A549 (cell line): ENCODE data around the gene GREB1.

Source experiments
- BHLHE40 ChIP-seq: IDR thresholded peaks from 2 replicates; pipeline ENCODE4 v1.6.1; 2012; ENCODE audit warnings: low read depth, low read length, inconsistent platforms
- CTCF ChIP-seq: fragments of >200 bp; sonication (Bioruptor Twin); formaldehyde crosslinking; IDR thresholded peaks from 3 replicates; pipeline ENCODE4 v1.5.1; 2016
- EP300 ChIP-seq, 2 experiments: fragments of >200 bp; sonication (Bioruptor Twin); formaldehyde crosslinking; IDR thresholded peaks; 2 replicates in 1 of 2; 3 replicates in 1 of 2; pipeline ENCODE4 v1.6.1; 2016 to 2017
- FOSL2 ChIP-seq, 2 experiments: fragments of 450-650 bp in 1 of 2; fragments of >200 bp in 1 of 2; sonication (Bioruptor Twin) in 1 of 2; formaldehyde crosslinking; IDR thresholded peaks; 2 replicates each; pipeline versions ENCODE4 v1.5.0 to v1.6.1; 2016 to 2020; ENCODE audit warnings: mild to moderate bottlenecking in 1 of 2, moderate library complexity in 1 of 2
- HDAC2 ChIP-seq: fragments of 200-600 bp; sonication (generic); IDR thresholded peaks from 2 replicates; pipeline ENCODE4 v1.6.1; 2016
- MAX ChIP-seq: IDR thresholded peaks from 2 replicates; pipeline ENCODE4 v1.6.1; 2012
- NR3C1 ChIP-seq: fragments of >200 bp; sonication (Bioruptor Twin); formaldehyde crosslinking; IDR thresholded peaks from 3 replicates; pipeline ENCODE4 v1.6.1; 2017
- PBX3 ChIP-seq: IDR thresholded peaks from 2 replicates; pipeline ENCODE4 v1.6.1; 2012
- POLR2A ChIP-seq: IDR thresholded peaks from 2 replicates; pipeline ENCODE4 v1.6.1; 2012; ENCODE audit warnings: mild to moderate bottlenecking, low read length
- REST ChIP-seq: fragments of 200-600 bp; sonication (generic); IDR thresholded peaks from 2 replicates; pipeline ENCODE4 v1.6.1; 2016; ENCODE audit warnings: antibody characterized with exemption, mild to moderate bottlenecking, moderate library complexity
- RNF2 ChIP-seq: fragments of 200-600 bp; sonication (generic); IDR thresholded peaks from 2 replicates; pipeline ENCODE4 v1.6.1; 2016; ENCODE audit warnings: low read depth, mild to moderate bottlenecking, antibody characterized with exemption, moderate library complexity, borderline replicate concordance
- SMC3 ChIP-seq: fragments of >200 bp; sonication (Bioruptor Twin); formaldehyde crosslinking; IDR thresholded peaks from 3 replicates; pipeline ENCODE4 v1.6.1; 2018; ENCODE audit warnings: inconsistent platforms
- USF2 ChIP-seq: fragments of 450-650 bp; IDR thresholded peaks from 2 replicates; pipeline ENCODE4 v1.6.1; 2014; ENCODE audit warnings: antibody characterized with exemption

- TF ChIP-seq USF2 = no peak
- TF ChIP-seq POLR2A = no peak
- no peak for TF ChIP-seq EP300 (IDR thresholded peaks at IDR 0.05)
- no peak for TF ChIP-seq SMC3
- no peak for TF ChIP-seq BHLHE40
- TF ChIP-seq CTCF = no peak
- TF ChIP-seq MAX = no peak
- no peak for TF ChIP-seq RNF2
- no peak for TF ChIP-seq PBX3
- no peak for TF ChIP-seq REST
- no peak for TF ChIP-seq NR3C1
- no peak for TF ChIP-seq HDAC2
- TF ChIP-seq FOSL2 (IDR thresholded peaks at IDR 0.05) = no peak
- no peak for TF ChIP-seq FOSL2 (CRISPR knock-in tag; IDR thresholded peaks at IDR 0.05)
Observed at GRCh38 chr2:11631462-11631861, 97.6 kb downstream of the GREB1 start.
